ENCODE measurements around the gene PCDHGA10. TPM values are rescaled to one million over a fixed set of nuclear protein-coding genes. Genes with fewer than 3 reads are reported as not detected.

Gene PCDHGA10
- total and polyA plus RNA-seq, 9 of the 15 experiments (the other 6 are each of a cell fraction or from before 2014, with no cell fraction given): 0.01 to 0.11 (median 0.05) TPM

- no peak for TF ChIP-seq BRF2 (IDR thresholded peaks at IDR 0.05; ENCODE audit: borderline replicate concordance, insufficient read depth, insufficient read length)
Observed at GRCh38 chr5:141434006-141434405, 21.2 kb downstream of the PCDHGA10 start (continued).

- Histone ChIP-seq H3K9me1 (ENCODE audit: control insufficient read depth, insufficient read depth, low read length) (no peaks in the 10 kb centered on the region), H3K4me3 (no peak overlapping the region), H3K36me3 (ENCODE audit: control insufficient read depth, insufficient read depth, low read length) (no peaks in the 10 kb centered on the region), H4K20me1 (replicated peaks; ENCODE audit: control insufficient read depth, insufficient read depth, low read length) (no peaks in the 10 kb centered on the region), H3K4me2 (ENCODE audit: insufficient read depth, low read length) (no peak overlapping the region), H3K9ac (ENCODE audit: insufficient read depth in 1 of 2, low read depth in 2 of 2, low read length in 2 of 2) (no peak overlapping the region), H2AFZ (ENCODE audit: low read depth, low read length) (no peak overlapping the region), H3K27ac (ENCODE audit: extremely low read depth, low read depth, low read length) (no peak overlapping the region), H3K27me3 (ENCODE audit: control insufficient read depth in 2 of 2, insufficient read depth in 2 of 2, low read length in 2 of 2) (peaks cover 0 to 17% of the 10 kb centered on the region in 2 experiments; a peak in 2 of 5 replicates), H3K79me2 (ENCODE audit: control insufficient read depth, insufficient read depth, low read length) (no peaks in the 10 kb centered on the region), H3K4me1 (replicated peaks in 1 of 2; ENCODE audit: control insufficient read depth in 2 of 2, insufficient read depth in 2 of 2, low read length in 2 of 2) (peaks cover 0 to 11% of the 10 kb centered on the region in 2 experiments; a peak in 2 of 5 replicates), H3K9me3 (replicated peaks; ENCODE audit: control insufficient read depth, insufficient read depth, low read depth, low read length) (no peaks in the 10 kb centered on the region)
- BruUV-seq (replicated peaks): no TSS peak
- ATAC-seq (no peak), FAIRE-seq (no peak), DNase-seq (ENCODE audit: extremely low read depth in 1 of 4, low spot score in 3 of 4) (no peak)
- intact Hi-C loops (cut with micrococcal nuclease): no loop called here
- ChIA-PET CTCF (ENCODE audit: low intra/inter-chr PET ratio) (no interaction called here), POLR2A (no interaction called here)
- in situ Hi-C loops (cut with MboI): no loop called here
- WGBS (ENCODE audit: insufficient coverage, low coverage, missing lambda C conversion rate): 0% methylated on average over 2 of the region's 2 CpGs
- TF ChIP-seq SLC30A9 (CRISPR knock-in tag; IDR thresholded peaks at IDR 0.05): no peak
- no peak for TF ChIP-seq GATAD2B (IDR thresholded peaks at IDR 0.05; ENCODE audit: borderline replicate concordance)
- no peak for TF ChIP-seq ZHX1 (conservative IDR thresholded peaks at IDR 0.05; ENCODE audit: low read length)
- TF ChIP-seq HDAC3 (IDR thresholded peaks at IDR 0.05; ENCODE audit: borderline replicate concordance, partially characterized antibody): no peak
- no peak for TF ChIP-seq TBL1XR1 (IDR thresholded peaks at IDR 0.05; ENCODE audit: low read length in 2 of 2)
- TF ChIP-seq BRF2 (IDR thresholded peaks at IDR 0.05; ENCODE audit: borderline replicate concordance, insufficient read depth, insufficient read length): no peak
- TF ChIP-seq KLF1 (tag; IDR thresholded peaks at IDR 0.05): no peak
- TF ChIP-seq RBM39 (optimal IDR thresholded peaks at IDR 0.05; ENCODE audit: low read depth, low read length): no peak
- no peak for TF ChIP-seq ZNF512 (tag; IDR thresholded peaks at IDR 0.05)
- TF ChIP-seq PKNOX1 (IDR thresholded peaks at IDR 0.05): no peak
- TF ChIP-seq VEZF1 (CRISPR knock-in tag; IDR thresholded peaks at IDR 0.05): no peak
Observed at GRCh38 chr5:141437221-141437620, 24.4 kb downstream of the PCDHGA10 start.
